GM12891 (cell line): Measurements from ENCODE around the gene TBATA.

ENCODE experiments used
- PAX5 ChIP-seq: IDR thresholded peaks from 2 replicates; pipeline ENCODE4 v1.6.1; 2011; ENCODE audit warnings: low read length, moderate library complexity, mild to moderate bottlenecking; ENCODE audit not compliant: insufficient read depth, severe bottlenecking
- POLR2A ChIP-seq: IDR thresholded peaks from 2 replicates; pipeline ENCODE4 v1.6.1; 2011; ENCODE audit warnings: low read depth, low read length, control low read depth

DNA sequence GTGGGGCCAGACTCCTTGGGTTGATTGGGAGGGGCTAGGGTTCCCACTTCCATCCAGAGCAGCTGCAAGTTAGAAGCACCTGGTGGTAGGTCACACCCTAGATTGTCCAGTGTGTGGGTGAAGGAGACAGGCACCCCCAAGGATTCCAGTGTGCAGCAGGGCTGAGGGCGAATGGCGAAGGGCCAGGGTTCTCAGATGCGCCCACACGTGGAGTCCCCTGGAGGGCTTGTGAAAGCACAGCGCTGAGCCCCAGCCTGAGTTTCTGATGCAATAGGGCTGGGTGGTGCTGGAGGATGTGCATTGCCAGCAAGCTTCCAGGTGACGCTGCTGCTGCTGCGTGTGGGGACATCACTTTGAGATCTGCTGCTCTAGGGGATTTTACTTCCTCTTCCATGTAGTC is 25.4 kb downstream of the TBATA start:
- TF ChIP-seq PAX5, result no peak
- TF ChIP-seq POLR2A, result no peak
